M059J (cell line): ENCODE results near the gene CACNA1H. TPM values are rescaled to one million over a fixed set of nuclear protein-coding genes. Genes with fewer than 3 reads are reported as not detected.
A peak's percentile ranks its signal among the peaks of the same experiment; 100 is the strongest.
"Not testable (repeated sequence)": the region's sequence is repeated elsewhere in the genome, so short reads cannot be mapped to it uniquely, and the experiment has no call there.

ENCODE experiments used
- DNase-seq: peaks from one replicate; pipeline ENCODE4 v3.0.0-alpha.2; 2012; ENCODE audit warnings: low read depth
- total RNA-seq: library from RNA; depleted of rRNA; stranded (reverse); fragments of >200 nt; shearing (Covaris generic); gene quantifications from 2 replicates; pipeline ENCODE4 v1.2.3, GENCODE V29; 2014

Gene CACNA1H
- total RNA-seq, 1 experiment from 2014 or later: 0.02 TPM

GRCh38 chr16:1174477-1175357 is 21.8 kb downstream of the CACNA1H start:
- peak; percentile 42 for DNase-seq

- peak; percentile 50 for DNase-seq
Measured at GRCh38 chr16:1175566-1176279, 22.8 kb downstream of the CACNA1H start.

DNA sequence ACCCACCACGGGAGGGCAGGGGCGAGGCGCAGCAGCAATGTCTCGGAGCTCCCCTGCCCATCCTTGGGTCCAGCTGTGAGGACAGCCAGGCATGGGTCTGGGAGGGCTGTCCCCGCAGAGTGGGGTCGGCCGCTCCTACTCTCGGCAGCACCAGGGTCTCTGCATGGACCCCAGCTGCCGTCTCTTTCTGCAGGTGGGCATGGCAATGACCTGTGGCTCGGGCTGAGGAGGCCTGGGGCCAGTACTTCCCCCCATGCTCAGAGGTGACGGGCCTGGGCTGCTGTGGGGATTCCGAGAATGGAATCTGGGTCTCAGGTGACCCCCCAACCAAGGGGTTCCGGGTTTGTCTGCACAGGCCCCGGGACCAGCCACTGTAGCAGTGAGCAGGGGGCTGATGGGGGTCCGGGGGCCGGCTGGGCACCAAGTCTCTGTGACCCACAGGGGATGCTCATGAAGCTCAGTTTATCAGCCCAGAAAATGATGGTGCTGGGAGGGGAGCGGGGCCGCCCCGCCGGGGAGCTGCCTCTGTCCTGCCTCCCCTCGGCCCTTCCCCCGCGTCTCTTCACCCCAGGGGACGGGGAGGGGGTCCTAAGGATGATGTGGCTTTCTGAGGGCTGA is 23.5 kb downstream of the CACNA1H start:
- no peak for DNase-seq

DNA sequence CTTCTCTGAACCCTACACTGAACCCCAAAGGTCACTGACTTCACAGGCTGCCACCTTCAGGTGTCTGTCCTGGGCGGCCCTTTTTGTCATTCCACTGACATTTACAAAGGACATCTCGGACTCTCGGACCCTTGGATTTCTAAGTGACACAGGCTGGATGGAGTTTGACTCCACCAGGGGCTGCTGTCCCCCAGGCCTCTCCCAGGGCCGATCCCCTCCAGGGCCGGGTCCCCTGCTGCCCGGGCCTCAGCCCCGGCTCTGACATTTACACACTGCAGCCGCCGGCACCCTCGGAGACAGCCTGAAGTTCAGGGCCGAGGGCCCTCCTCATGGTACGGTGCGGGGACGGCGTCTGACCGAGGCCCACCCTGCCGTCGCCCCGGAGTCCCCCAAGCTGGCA is 24.1 kb downstream of the CACNA1H start:
- no peak for DNase-seq

DNA sequence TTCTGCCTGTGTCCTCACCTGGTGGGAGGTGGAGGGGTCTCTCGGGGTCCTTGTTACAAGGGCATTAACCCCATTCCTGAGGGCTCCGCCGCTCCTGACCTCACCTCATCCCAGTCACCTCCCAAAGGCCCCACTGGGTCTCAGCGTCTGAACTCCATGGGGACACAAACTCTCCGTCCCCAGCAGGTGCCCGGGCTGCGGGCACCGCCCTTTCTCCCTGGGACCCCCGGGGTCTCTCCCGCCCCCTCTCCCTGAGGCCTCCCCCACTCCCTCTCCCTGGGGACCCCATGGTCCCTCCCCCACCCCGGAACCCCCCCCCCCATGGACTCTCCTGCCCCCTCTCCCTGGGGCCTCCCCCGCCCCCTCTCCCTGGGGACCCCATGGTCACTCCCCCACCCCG is 24.8 kb downstream of the CACNA1H start:
- no peak for DNase-seq

- no peak for DNase-seq
Measured at GRCh38 chr16:1178295-1178910, 25.5 kb downstream of the CACNA1H start.

DNA sequence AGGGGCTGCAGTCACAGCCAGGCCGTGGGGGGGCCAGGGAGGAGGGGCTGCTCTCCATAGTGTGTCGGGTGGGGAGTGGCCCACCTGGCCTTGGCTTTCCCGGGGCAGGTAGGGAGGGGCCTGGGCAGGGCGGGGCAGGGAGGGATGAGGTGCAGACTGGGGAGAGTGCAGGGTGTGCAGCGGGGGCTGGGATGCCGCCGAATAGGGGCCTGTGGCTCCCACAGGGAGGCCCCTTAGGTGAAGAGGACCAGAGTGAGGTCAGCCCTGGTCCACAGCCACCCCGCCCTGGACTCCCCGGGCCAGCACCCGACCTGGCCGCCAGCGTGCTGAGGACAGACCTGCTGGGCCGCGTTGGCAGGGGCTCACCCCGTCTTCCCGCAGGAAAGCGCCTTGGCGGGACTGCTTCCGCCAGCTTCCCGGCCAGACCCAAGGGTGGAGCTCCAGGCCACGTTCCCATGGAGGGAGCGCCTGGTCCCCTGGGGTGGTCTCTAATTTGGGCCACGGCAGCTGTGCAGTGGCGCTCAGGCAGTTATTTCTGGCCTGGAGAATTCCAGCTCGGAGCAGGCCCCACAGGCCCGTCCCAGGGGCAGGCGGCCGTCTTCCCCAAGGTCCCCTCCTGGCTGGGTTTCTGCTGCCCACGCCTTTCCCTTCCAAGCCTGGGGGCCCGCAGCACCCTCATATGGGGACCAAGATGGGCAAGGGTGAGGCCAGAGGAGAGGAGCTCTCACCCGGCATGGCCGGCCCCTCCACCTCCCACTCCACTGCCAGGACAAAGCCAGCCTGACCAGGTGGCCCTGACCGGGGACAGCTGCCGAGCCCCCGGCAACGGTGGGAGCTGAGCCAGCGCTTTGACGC is 27.9 kb downstream of the CACNA1H start:
- DNase-seq: no peak

DNA sequence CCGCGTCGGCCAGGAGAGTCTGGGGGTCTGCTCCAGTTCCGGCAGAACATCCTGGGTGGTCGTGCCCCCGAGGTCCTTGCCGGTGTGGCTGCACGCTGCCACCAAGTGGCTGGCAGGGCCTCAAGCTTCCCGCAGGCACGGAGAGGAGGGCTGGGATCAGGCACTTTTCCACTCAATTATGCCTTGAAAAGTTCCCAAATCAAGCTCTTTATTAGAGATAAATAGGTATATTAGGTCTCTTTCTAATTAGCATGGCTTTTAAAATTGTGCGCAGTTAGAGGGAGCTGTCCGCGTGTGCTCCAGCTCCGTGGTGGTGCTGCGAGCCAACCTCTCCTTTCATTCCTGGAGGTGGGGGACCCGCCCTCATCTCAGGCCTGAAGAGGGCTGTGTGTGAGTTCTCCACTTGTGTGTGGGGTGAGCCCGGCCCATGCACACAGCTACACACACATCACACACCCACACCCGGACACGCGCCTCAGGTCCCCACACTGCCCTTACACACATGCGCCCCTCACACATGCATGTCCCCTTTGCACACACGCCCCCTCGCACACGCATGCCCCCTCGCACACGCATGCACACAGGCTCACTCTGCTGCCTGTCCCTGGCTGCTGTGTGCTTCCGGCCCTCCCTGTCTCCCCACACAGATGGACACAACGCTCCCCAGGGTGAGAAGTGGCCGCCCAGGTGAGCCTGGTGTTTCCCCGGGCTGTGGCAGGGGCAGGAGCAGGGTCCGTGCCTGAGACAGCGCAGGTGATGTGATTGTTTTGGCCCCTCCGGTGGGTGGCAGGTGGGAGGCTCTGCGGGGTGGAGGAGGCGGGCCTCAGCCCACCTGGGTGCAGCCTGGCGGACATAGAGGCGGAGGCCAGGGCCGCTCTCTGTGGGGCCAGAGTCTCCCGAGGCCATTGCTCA is 28.8 kb downstream of the CACNA1H start:
- DNase-seq: no peak

GRCh38 chr16:1182316-1182671 is 29.4 kb downstream of the CACNA1H start:
- peak; percentile 82 for DNase-seq

DNA sequence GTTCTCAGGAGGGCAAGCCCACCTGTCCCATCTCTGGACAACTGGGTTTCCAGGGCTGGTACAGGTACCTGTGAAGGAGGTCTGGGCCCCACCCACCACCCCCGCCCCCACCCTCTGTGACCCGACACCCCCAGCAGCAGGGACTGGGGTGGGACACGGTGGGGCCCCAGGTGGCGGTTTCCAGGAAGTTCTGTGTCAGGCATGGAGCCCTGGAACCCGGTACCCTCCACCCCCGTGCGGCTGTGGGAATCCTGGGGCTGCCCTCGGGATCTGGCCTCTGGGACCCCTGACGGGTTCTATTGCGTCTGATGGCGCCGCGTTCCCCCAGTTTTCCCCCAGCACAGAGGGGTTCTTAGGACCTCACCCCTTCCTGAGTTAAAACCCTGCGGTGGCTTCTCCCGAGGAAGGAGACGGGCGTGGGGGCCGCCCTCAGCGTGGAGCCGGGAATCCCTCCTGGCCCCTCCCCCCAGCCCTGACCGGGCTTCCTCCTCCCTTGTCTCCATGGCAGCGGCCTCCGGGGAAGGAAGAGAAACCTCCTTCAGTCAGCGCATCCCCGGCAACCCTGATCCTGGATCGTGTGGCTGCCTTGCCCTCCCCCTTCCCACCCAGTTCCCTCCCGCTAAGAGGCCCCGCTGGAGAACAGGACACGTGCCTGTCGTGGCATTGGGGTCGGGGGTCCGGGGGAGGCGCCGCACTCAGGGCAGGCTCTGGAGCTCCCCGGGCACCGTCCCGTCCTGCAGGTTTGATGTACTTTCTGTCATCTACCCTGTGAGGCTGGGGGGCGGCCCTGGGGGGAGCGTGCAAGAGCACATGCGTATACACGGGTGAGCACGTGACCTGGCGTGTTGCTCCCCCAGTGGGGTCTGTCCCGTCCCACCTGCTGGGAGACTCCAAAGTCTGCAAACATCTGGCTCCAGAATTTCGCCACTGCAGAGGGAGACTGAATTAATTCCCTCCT is 30.3 kb downstream of the CACNA1H start:
- DNase-seq: peak; percentile 77

DNA sequence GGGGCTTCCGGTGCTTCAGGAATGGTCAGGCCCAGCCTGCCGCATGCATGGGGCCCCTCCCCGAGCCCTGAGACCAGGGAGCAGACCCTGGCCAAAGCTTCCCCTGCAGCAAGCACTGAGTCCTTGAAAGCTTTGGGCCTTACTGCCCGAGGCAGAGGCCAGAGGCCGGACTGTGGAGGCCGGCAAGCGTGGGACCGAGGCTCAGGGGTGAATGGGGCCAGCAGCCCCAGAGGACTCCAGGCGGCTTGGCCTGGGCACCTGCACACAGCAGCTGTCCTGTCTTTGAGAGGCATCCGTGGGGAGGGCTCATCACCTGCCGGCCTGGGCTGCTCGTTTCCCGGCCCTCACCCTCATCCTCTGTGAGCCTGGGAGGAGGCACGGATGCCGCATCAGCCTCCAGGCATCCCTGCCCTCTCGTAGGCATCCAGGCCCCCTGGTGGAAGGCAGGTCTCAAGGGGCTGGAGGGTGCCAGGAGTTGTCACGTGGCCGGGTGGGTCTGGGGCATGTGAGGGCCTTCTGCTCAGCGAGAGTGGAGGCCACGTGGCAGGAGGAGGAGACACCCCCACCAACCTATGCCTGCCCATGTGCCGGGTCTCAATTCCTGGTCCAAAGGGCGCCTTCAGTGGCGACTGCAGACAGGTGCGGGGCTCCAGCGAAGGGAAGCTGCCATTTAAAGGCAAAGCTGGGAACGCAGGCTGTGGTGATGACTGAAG is 31.4 kb downstream of the CACNA1H start:
- DNase-seq: no peak

DNA sequence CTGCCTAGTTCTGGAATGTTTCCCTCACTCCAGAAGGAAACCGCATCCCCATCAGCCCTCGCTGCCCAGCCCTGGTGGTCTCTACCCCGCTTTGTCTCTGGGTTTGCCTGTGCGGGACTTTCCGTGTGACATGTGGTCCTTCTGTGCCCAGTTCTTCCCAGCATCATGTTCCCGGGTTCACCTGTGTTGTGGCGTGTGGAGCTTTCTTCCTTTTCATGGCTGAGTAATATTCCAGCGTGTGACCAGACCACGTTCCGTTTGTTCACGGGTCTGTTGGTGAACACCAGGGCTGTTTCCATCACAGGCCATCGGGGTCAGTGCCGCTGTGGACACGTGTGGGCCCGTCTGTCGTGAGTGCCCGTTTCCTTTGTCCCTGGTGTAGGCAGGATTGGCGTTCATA is 32.1 kb downstream of the CACNA1H start:
- DNase-seq: no peak

DNA sequence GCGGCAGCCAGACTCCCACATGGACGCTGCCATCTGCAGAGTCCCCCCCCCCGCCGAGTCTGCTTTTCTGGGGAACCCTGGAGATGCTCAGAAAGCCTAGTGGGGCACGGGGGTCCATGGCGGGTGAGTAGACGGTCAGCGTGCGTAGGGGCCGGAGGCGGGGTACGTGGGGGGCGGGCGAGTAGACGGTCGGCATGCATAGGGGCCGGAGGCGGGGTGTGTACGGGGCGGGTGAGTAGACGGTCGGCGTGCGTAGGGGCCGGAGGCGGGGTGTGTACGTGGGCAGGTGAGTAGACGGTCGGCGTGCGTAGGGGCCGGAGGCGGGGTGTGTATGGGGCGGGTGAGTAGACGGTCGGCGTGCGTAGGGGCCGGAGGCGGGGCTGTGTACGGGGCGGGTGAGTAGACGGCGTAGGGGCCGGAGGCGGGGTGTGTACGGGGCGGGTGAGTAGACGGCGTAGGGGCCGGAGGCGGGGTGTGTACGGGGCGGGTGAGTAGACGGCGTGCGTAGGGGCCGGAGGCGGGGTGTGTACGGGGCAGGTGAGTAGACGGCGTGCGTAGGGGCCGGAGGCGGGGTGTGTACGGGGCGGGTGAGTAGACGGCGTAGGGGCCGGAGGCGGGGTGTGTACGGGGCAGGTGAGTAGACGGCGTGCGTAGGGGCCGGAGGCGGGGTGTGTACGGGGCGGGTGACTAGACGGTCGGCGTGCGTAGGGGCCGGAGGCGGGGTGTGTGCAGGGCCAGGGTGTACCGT is 32.7 kb downstream of the CACNA1H start:
- DNase-seq: not testable (repeated sequence)

DNA sequence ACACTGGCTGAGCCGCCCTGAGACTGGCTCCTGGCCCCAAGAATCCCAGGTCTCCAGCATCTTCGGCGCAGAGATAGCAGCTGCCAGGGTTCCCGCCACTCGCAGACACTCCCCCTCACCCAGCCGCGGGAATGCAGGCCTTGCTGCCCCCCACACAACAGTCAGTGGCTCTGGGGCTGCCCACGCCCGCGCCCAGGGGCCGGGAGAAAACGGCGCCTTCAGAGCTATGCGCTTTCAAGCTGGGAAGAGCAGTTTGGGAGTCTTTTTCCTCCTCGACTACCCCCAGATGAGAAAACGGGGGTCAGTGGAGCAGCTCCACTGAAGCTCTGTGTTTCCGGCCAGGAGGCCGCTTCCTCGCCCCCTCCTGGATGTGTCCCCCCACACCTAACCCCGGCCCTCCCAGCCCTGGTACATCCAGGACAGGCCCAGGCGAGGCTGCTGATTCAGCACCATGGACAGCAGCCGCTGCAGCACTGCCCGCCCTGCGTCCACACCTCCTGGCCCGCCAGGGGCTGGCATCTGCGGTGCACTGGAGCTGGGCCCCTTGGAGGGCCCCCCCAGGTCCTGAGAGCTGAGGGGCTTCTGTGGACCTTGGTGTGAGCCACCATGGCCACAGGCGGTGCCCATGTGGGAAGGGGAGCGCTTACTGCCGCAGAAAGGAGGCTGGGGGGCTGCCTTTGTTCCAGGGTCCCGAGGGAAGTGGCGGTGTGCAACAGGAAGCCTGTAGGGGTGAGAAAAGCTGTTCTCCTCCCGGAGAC is 35.7 kb downstream of the CACNA1H start:
- DNase-seq: peak; percentile 49

GRCh38 chr16:1189455-1189854 is 36.5 kb downstream of the CACNA1H start:
- DNase-seq: no peak

- not testable (repeated sequence) for DNase-seq
Measured at GRCh38 chr16:1190789-1191188, 37.9 kb downstream of the CACNA1H start.
